ENCODE measurements around the gene AGXT. TPM values are rescaled to one million over a fixed set of nuclear protein-coding genes. Genes with fewer than 3 reads are reported as not detected.

The AGXT gene
- total and polyA plus RNA-seq, 9 donors: 0.13 to 0.30 (median 0.19) TPM; not detected in 6

DNA sequence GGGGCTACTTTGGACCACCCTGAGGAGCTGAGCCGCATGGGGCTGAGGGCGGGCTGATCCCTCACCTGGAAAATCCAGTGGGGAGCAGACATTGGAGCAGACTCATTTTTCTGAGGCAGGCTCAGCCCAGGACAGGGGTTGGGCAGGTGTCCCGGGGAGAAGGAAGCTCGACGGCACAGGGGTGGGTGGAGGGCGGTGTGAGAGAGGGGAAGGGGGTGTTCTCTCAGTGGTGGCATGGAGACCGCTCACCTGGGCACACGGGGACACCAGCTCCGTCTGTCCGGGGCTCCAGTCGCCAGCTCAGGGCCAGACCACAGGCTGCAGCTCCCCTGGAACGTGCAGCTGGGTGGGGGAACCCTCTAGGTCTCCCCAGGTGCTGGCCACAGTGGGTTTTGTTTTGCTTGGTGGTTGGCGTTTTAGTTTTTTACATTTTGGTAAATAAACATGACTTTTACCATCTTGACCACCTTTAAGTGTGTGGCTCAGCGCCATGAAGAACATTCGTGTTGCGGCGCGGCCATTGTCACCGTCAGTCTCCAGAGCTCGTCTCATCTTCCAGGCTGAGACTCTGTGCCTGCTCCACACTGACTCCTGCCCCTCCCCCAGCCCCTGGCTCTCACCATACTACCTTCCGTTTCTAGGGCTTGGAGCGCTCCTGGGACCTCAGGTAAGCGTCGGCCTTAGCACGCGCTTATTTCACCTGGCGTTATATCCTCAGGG lies 31.7 kb downstream of the AGXT start:
- 90% methylated on average over 22 of the region's 27 CpGs for WGBS (ENCODE audit: insufficient coverage)

DNA sequence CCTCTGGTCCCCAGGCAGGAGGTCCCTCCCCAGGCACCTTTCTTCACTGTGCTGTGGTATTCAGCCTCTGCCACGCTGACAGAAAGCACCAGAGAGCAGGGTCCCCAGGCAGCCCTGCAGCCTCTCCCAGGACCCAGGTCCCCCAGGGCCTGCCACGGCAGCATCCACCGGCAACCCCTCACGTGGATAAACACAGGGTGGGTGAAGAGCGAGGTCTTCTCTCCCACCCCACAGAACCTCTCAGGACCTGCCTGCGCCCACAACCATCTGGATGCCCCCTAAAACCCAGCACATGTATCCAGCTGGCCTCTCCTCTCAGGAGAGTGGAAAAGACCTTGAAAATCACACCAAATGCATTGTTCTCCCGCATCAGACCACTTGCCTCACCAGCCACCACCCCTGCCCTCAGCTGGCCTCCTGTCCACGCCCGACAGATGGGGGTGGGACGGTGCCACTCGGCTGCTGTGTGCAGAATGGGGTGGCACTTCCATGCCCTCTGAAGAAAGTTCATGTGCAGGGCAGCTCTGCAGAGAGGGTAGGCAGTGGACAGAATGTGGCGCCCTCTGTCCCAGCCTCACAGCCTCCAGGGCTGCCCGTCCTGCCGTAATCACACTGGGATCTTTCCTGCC lies 33.5 kb downstream of the AGXT start:
- Histone ChIP-seq H3K9me3 (replicated peaks; ENCODE audit: control insufficient read depth, low read depth, low read length) (no peaks in the 10 kb centered on the region), H3K36me3 (ENCODE audit: control insufficient read depth, insufficient read depth, low read length) (no peaks in the 10 kb centered on the region), H3K27me3 (ENCODE audit: control insufficient read depth, insufficient read depth, low read length) (peaks cover 18% of the 10 kb centered on the region), H3K4me1 (ENCODE audit: control insufficient read depth, insufficient read depth, low read length) (peaks cover 24% of the 10 kb centered on the region), H3K4me3 (ENCODE audit: low read length) (no peak overlapping the region), H3K27ac (ENCODE audit: low read length) (no peak overlapping the region)
- WGBS (ENCODE audit: insufficient coverage): 93% methylated on average over 7 of the region's 14 CpGs
- DNase-seq: no peak

More for the DNA sequence above, 31.7 kb downstream of the AGXT start:
- Histone ChIP-seq H3K9me3 (replicated peaks; ENCODE audit: control insufficient read depth, low read depth, low read length) (no peaks in the 10 kb centered on the region), H3K27ac (ENCODE audit: low read length) (no peak overlapping the region), H3K36me3 (ENCODE audit: control insufficient read depth, insufficient read depth, low read length) (no peaks in the 10 kb centered on the region), H3K27me3 (ENCODE audit: control insufficient read depth, insufficient read depth, low read length) (peaks cover 6% of the 10 kb centered on the region), H3K4me1 (ENCODE audit: control insufficient read depth, insufficient read depth, low read length) (peaks cover 24% of the 10 kb centered on the region), H3K4me3 (ENCODE audit: low read length) (no peak overlapping the region)
- no peak for DNase-seq

DNA sequence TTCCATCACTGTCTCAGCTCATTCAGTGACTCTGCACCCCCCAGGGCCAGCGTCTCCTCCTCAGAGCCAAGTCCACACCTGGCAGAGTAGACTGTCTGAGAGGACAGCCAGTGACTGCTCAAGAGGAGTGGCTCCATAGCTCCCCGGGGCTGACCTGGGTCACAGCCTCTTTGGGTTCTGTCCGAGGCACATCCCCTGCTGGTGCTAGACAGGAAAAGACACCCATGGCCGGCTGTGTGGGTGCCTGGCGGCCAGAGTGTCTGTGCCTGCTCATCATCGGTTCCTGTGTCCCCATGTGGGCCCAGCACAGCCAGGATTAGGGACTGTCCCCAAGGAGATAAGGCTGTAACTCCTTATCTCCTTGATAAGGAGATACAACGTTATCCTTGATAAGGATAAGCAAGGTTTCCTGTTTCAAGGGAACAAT lies 34.0 kb downstream of the AGXT start:
- Histone ChIP-seq H3K27ac (ENCODE audit: low read length) (no peak overlapping the region), H3K27me3 (ENCODE audit: control insufficient read depth, insufficient read depth, low read length) (peaks cover 21% of the 10 kb centered on the region), H3K36me3 (ENCODE audit: control insufficient read depth, insufficient read depth, low read length) (no peaks in the 10 kb centered on the region), H3K9me3 (replicated peaks; ENCODE audit: control insufficient read depth, low read depth, low read length) (no peaks in the 10 kb centered on the region), H3K4me1 (ENCODE audit: control insufficient read depth, insufficient read depth, low read length) (peaks cover 24% of the 10 kb centered on the region), H3K4me3 (ENCODE audit: low read length) (no peak overlapping the region)
- 67% methylated on average over 7 of the region's 7 CpGs for WGBS (ENCODE audit: insufficient coverage)
- no peak for DNase-seq

DNA sequence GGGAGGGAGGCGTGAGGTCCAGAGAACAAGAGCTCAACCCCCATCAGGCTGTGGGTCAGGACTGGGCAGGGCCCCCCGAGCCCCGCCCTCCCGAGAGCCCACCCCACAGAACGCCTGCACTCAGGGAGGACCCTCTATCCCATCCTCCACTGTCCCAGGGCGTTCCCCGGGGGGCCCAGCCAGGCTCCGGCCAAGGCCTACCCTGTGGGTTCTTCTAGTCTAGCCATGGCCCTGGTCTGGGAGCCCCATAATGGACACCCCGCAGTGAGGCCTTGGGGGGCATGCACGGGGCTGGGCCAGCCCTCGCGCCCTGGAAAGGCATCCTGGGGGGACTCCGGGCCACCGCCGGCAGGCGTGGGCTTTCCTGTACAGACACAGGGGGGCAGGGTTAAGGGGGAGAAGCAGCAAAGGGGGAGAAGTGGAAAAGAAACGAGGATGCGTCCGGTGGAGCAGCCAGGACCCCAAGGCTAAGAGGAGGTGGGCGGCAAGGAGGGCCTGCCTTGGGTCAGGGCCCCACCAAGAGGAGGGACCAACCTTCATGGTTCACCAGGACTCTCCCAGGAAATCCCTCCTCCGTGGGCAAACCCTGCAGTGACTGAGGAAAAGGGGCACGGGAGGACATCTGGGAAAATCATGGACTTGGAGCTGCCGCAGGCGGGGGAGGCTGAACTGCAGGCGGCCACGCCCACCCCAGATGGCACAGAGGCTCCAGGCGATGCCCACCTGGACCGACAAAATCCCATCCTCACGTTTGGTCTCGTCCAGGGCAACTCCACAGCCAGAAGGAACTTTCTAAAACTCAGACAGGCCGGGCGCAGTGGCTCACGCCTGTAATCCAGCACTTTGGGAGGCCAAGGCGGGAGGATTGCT lies 34.8 kb downstream of the AGXT start:
- DNase-seq: no peak
- no peak overlapping the region for H3K27ac ChIP-seq (ENCODE audit: low read length)
- no peak overlapping the region for H3K4me3 ChIP-seq (ENCODE audit: low read length)
- H3K27me3 ChIP-seq (ENCODE audit: control insufficient read depth, insufficient read depth, low read length): peaks cover 21% of the 10 kb centered on the region
- no peaks in the 10 kb centered on the region for H3K36me3 ChIP-seq (ENCODE audit: control insufficient read depth, insufficient read depth, low read length)
- H3K9me3 ChIP-seq (replicated peaks; ENCODE audit: control insufficient read depth, low read depth, low read length): no peaks in the 10 kb centered on the region
- peaks cover 17% of the 10 kb centered on the region for H3K4me1 ChIP-seq (ENCODE audit: control insufficient read depth, insufficient read depth, low read length)
- 78% methylated on average over 29 of the region's 34 CpGs for WGBS (ENCODE audit: insufficient coverage)

DNA sequence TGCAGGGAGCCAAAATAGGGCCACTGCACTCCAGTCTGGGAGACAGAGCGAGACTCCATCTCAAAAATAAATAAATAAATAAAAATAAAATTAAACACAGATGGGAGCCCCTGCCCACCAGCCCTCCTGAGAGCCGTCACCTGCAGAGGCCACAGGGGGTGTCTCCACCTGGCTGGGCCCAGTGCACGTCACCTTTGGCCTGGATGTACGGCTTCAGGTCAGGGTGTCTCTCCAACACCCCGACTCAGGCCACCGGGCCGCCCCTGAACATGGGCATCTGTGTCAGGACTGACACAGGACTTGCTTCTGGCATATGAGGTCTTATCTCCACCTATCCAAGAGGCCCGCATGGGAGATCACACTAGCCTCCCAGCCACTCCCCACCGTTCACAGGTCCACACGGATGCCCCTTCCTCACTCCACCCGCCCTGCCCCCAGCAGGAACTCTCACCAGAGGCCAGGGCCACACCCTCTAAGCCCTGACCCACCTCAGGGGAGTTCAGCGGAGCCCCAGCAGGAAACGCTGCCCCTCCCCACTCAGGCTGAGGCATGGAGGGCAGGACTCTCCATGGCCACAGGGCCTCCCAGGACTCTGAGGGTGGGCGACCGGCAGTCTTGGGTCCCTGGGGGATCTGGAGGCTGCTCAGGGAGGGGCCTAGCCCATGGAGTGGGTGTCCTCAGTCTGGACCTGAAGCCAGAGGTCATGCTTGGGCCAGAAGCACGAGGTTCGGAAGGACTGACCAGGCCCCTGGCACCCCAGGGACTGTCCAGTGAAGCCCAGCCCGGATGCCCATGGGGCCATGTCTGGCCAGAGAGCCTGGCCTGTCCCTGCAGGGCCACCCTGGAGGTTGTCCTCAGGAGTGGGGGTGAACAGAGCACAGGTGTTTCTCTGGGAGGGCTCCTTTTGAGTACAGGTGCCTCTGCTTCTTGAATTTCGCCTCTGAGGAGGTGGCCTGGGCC lies 35.9 kb downstream of the AGXT start:
- H3K36me3 ChIP-seq (ENCODE audit: control insufficient read depth, insufficient read depth, low read length): no peaks in the 10 kb centered on the region
- DNase-seq: no peak
- 70% methylated on average over 16 of the region's 19 CpGs for WGBS (ENCODE audit: insufficient coverage)
- no peak overlapping the region for H3K4me3 ChIP-seq (ENCODE audit: low read length)
- H3K9me3 ChIP-seq (replicated peaks; ENCODE audit: control insufficient read depth, low read depth, low read length): no peaks in the 10 kb centered on the region
- peaks cover 21% of the 10 kb centered on the region for H3K27me3 ChIP-seq (ENCODE audit: control insufficient read depth, insufficient read depth, low read length)
- no peak overlapping the region for H3K27ac ChIP-seq (ENCODE audit: low read length)
- H3K4me1 ChIP-seq (ENCODE audit: control insufficient read depth, insufficient read depth, low read length): peaks cover 6% of the 10 kb centered on the region

DNA sequence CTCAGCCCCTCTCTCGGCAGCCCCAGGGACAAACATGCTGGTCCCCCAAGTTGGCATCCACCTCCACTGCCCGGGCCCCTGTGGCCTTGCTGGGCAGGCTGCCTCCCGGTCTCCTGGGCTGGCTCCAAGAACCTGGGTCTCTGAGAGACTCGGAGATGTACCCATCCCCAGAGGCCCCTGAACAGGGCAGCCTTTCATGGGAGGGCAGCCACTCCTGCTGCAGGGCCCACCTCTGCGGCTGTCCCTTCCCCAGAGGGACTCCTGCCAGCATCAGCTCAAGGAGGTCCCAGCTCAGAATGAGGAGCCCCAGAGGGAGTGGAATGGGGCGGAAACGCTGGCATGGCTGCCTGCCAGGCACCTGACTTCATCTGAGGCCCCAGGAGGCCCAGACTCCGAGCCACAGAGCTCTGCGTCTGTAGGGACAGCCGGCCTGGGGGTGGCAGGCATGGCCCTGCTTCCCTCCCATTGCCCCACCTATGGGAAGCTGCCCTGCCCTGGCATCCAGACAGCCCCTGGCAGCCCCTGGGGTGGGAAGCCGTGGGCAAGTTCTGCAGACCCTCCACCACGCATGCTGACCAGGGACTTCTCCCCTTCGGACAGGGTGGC lies 36.7 kb downstream of the AGXT start:
- 66% methylated on average over 12 of the region's 13 CpGs for WGBS (ENCODE audit: insufficient coverage)
- H3K9me3 ChIP-seq (replicated peaks; ENCODE audit: control insufficient read depth, low read depth, low read length): no peaks in the 10 kb centered on the region
- no peak overlapping the region for H3K27ac ChIP-seq (ENCODE audit: low read length)
- peaks cover 21% of the 10 kb centered on the region for H3K27me3 ChIP-seq (ENCODE audit: control insufficient read depth, insufficient read depth, low read length)
- no peaks in the 10 kb centered on the region for H3K36me3 ChIP-seq (ENCODE audit: control insufficient read depth, insufficient read depth, low read length)
- DNase-seq: no peak
- peaks cover 9% of the 10 kb centered on the region for H3K4me1 ChIP-seq (ENCODE audit: control insufficient read depth, insufficient read depth, low read length)
- no peak overlapping the region for H3K4me3 ChIP-seq (ENCODE audit: low read length)

DNA sequence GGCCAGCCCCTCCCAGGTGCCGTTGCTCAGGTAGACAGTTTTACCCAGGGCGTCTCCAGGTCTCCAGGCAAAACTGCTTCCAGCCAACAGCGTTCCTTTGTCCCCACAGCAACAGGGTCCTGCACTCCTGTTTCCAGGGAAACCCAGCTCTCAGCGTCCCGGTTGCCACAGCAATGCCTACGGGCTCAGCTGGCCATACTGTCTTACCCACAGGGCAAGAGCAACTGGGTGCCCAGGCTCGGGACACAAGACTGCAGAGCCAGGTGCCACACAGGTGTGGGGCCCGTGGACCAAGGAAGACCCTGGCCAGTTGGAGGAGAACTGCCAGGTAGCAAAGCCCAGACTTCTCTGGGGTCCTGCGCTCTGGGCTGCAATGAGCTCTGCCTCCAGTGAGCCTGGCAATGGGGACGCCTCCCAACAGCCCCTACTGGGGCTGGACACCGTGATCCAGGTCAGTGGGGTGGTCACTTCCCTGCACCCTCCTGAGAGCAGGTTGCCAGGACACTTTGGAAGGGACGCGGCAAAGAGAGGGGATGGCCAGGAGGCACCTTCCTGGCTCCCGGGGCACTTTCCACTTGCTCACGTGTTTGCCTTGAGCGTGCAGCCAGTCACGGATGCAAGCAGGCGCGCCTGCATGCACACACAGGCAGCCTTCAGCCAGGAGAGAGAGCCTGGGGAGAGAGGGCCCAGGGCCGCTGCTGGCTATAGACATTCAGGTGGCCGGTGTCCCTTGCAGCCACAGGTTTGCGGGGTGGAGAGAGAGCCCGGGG lies 37.7 kb downstream of the AGXT start, which contains the start of gene CROCC2:
Gene CROCC2 (plus strand): TSS at position 196 of the 770 bp plus-strand sequence. CDS start 178 bp downstream, at position 374.
- Histone ChIP-seq H3K9me3 (replicated peaks; ENCODE audit: control insufficient read depth, low read depth, low read length) (no peaks in the 10 kb centered on the region), H3K36me3 (ENCODE audit: control insufficient read depth, insufficient read depth, low read length) (no peaks in the 10 kb centered on the region), H3K4me1 (ENCODE audit: control insufficient read depth, insufficient read depth, low read length) (peaks cover 9% of the 10 kb centered on the region), H3K27me3 (ENCODE audit: control insufficient read depth, insufficient read depth, low read length) (peaks cover 21% of the 10 kb centered on the region), H3K27ac (ENCODE audit: low read length) (no peak within 1 kb of the TSS), H3K4me3 (ENCODE audit: low read length) (no peak within 1 kb of the TSS)
- 49% methylated on average over 23 of the region's 23 CpGs for WGBS (ENCODE audit: insufficient coverage)
- no peak for DNase-seq

DNA sequence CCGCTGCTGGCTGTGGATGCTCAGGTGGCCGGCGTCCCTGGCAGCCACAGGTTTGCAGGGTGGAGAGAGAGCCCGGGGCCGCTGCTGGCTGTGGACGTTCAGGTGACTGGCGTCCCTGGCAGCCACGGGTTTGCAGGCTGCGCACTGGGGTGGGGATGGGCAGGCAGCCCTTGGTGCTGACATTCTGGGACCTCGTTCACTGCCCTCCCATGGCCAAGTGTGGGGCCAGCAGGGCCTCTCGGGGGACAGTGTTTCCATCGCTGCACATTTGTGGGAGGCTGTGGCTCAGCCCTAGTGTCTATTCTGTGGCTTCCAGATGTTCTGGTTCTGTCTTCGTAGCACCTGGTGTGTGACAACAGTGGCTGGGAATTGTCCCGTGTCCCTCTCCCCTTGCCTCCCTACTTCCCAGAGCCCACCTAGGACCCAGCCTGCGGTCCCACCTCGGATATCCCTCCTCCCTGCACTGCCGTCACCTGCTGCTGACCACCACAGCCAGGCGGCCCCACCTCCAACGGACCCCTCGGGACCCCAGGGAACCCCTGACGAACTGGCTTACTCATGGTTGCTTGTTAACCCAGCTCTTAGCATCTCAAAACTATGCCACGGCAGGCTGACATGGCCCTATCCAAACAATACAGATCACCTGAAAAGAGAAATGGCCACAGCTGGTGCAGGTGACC lies 38.4 kb downstream of the AGXT start:
- peaks cover 26% of the 10 kb centered on the region for H3K27me3 ChIP-seq (ENCODE audit: control insufficient read depth, insufficient read depth, low read length)
- no peak overlapping the region for H3K4me3 ChIP-seq (ENCODE audit: low read length)
- DNase-seq: no peak
- no peaks in the 10 kb centered on the region for H3K9me3 ChIP-seq (replicated peaks; ENCODE audit: control insufficient read depth, low read depth, low read length)
- WGBS (ENCODE audit: insufficient coverage): 51% methylated on average over 14 of the region's 22 CpGs
- H3K4me1 ChIP-seq (ENCODE audit: control insufficient read depth, insufficient read depth, low read length): peaks cover 9% of the 10 kb centered on the region
- no peaks in the 10 kb centered on the region for H3K36me3 ChIP-seq (ENCODE audit: control insufficient read depth, insufficient read depth, low read length)
- H3K27ac ChIP-seq (ENCODE audit: low read length): no peak overlapping the region
